ENCODE results near the gene MAP3K13.
A peak's percentile ranks its signal among the peaks of the same experiment; 100 is the strongest.

MAP3K13 gene

GRCh38 chr3:185420762-185421161 is 57.8 kb downstream of the MAP3K13 start:
- no peak overlapping the region for H3K27ac ChIP-seq
- TF ChIP-seq CTCF (conservative IDR thresholded peaks at IDR 0.05), result no peak

GRCh38 chr3:185421577-185422232 is 58.8 kb downstream of the MAP3K13 start:
- H3K27ac ChIP-seq, result no peak overlapping the region
- TF ChIP-seq CTCF (conservative IDR thresholded peaks at IDR 0.05), result no peak

DNA sequence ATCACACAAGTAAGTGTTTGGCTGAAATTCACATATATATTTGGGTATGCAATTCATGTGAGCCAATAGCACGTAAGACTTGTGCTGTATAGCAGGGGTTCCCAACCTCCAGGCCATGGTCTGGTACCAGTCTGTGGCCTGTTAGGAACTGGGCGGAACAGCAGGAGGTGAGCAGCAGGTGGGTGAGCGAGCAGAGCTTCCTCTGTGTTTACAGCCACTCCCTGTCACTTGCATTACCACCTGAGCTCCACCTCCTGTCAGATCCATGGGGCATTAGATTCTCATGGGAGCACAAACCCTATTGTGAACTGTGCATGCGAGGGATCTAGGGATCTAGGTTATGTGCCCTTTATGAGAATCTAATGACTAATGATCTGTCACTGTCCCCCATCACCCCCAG is 59.7 kb downstream of the MAP3K13 start:
- no peak overlapping the region for H3K27ac ChIP-seq
- no peak for TF ChIP-seq CTCF (conservative IDR thresholded peaks at IDR 0.05)

- H3K27ac ChIP-seq, result no peak overlapping the region
- TF ChIP-seq CTCF (conservative IDR thresholded peaks at IDR 0.05), result no peak
These were observed 60.2 kb downstream of the MAP3K13 start for GRCh38 chr3:185423178-185423577.

- TF ChIP-seq CTCF (conservative IDR thresholded peaks at IDR 0.05), result no peak
- peak overlapping the region; percentile 9; the same call in 1 of the 2 replicates for H3K27ac ChIP-seq
These were observed 61.5 kb downstream of the MAP3K13 start for GRCh38 chr3:185424435-185424834.

GRCh38 chr3:185430375-185430774 is 67.4 kb downstream of the MAP3K13 start:
- no peak overlapping the region for H3K27ac ChIP-seq
- no peak for TF ChIP-seq CTCF (conservative IDR thresholded peaks at IDR 0.05)

GRCh38 chr3:185439745-185440466 is 77.0 kb downstream of the MAP3K13 start:
- TF ChIP-seq CTCF (conservative IDR thresholded peaks at IDR 0.05), result no peak
- H3K27ac ChIP-seq, result no peak overlapping the region
